Cardiac muscle cell (in vitro differentiated cells and primary cell): ENCODE results near the gene PGLYRP3. TPM values are rescaled to one million over a fixed set of nuclear protein-coding genes. Genes with fewer than 3 reads are reported as not detected.

ENCODE experiments used
- DNase-seq, 2 donors: peaks; one replicate each; pipeline versions ENCODE4 v3.0.0 to v3.0.0-alpha.2; 2010 to 2017; ENCODE audit warnings: low read depth in 1 of 2, low spot score in 1 of 2
- H3K27ac ChIP-seq: fragments of 200-600 bp; sonication (generic); 2 replicates; pipeline ENCODE4 v1.5.1; 2016
- H3K27me3 ChIP-seq: fragments of 200-600 bp; sonication (generic); 2 replicates; pipeline ENCODE4 v1.6.0; 2016; ENCODE audit warnings: control low read depth
- H3K36me3 ChIP-seq: fragments of 200-600 bp; sonication (generic); 2 replicates; pipeline ENCODE4 v1.5.1; 2016; ENCODE audit warnings: control low read depth
- H3K4me1 ChIP-seq: fragments of 200-600 bp; sonication (generic); 2 replicates; pipeline ENCODE4 v1.8.1; 2017; ENCODE audit warnings: low read depth, mild to moderate bottlenecking, mixed run types
- H3K4me3 ChIP-seq: fragments of 200-600 bp; sonication (generic); 2 replicates; pipeline ENCODE4 v1.5.1; 2016; ENCODE audit warnings: mild to moderate bottlenecking
- H3K9me3 ChIP-seq: fragments of 200-600 bp; sonication (generic); 2 replicates; pipeline ENCODE4 v1.5.1; 2017; ENCODE audit warnings: low read depth, mild to moderate bottlenecking, control low read depth
- CTCF ChIP-seq: IDR thresholded peaks from 2 replicates; pipeline ENCODE4 v1.5.1; 2012; ENCODE audit warnings: low read depth, mild to moderate bottlenecking, low read length
- polyA plus RNA-seq: library from polyadenylated mRNA; unstranded; fragments of >200 nt; fragmentation: Nextera tagmentation; extraction: Ambion mirVana; gene quantifications from 2 replicates; pipeline ENCODE4 v1.2.1, GENCODE V29; 2016
- total RNA-seq: library from RNA; depleted of rRNA; stranded (reverse); fragments of >200 nt; gene quantifications from 2 replicates; pipeline ENCODE4 v1.2.3, GENCODE V29; 2016

Gene PGLYRP3
- total and polyA plus RNA-seq, 2 experiments from 2014 or later: not detected

GRCh38 chr1:153251988-153252387, 60.8 kb downstream of the PGLYRP3 start:
- no peak overlapping the region for H3K4me3 ChIP-seq
- no peak for DNase-seq
- no peaks in the 10 kb centered on the region for H3K4me1 ChIP-seq
- H3K27ac ChIP-seq: no peak overlapping the region
- no peaks in the 10 kb centered on the region for H3K27me3 ChIP-seq
- TF ChIP-seq CTCF: no peak
- no peaks in the 10 kb centered on the region for H3K36me3 ChIP-seq
- H3K9me3 ChIP-seq: no peaks in the 10 kb centered on the region

- H3K4me3 ChIP-seq: no peak overlapping the region
- H3K36me3 ChIP-seq: no peaks in the 10 kb centered on the region
- TF ChIP-seq CTCF: no peak
These were observed 61.2 kb downstream of the PGLYRP3 start for GRCh38 chr1:153251562-153251961.

GRCh38 chr1:153251087-153251486, 61.7 kb downstream of the PGLYRP3 start:
- H3K27ac ChIP-seq: no peak overlapping the region
- H3K9me3 ChIP-seq: no peaks in the 10 kb centered on the region
- no peaks in the 10 kb centered on the region for H3K27me3 ChIP-seq
- H3K4me1 ChIP-seq: no peaks in the 10 kb centered on the region
- no peak overlapping the region for H3K4me3 ChIP-seq
- DNase-seq: no peak
- TF ChIP-seq CTCF: no peak
- no peaks in the 10 kb centered on the region for H3K36me3 ChIP-seq

More at GRCh38 chr1:153251562-153251961, 61.2 kb downstream of the PGLYRP3 start:
- H3K4me1 ChIP-seq: no peaks in the 10 kb centered on the region
- no peaks in the 10 kb centered on the region for H3K27me3 ChIP-seq
- no peak for DNase-seq
- no peaks in the 10 kb centered on the region for H3K9me3 ChIP-seq
- H3K27ac ChIP-seq: no peak overlapping the region

GRCh38 chr1:153250166-153250565, 62.6 kb downstream of the PGLYRP3 start:
- no peak for DNase-seq
- Histone ChIP-seq H3K4me3 (no peak overlapping the region), H3K36me3 (no peaks in the 10 kb centered on the region), H3K27me3 (no peaks in the 10 kb centered on the region), H3K9me3 (no peaks in the 10 kb centered on the region), H3K4me1 (no peaks in the 10 kb centered on the region), H3K27ac (no peak overlapping the region)
- TF ChIP-seq CTCF: no peak

- H3K36me3 ChIP-seq: no peaks in the 10 kb centered on the region
- H3K9me3 ChIP-seq: no peaks in the 10 kb centered on the region
- no peak for TF ChIP-seq CTCF
- DNase-seq: no peak
- no peaks in the 10 kb centered on the region for H3K4me1 ChIP-seq
- no peak overlapping the region for H3K27ac ChIP-seq
- H3K27me3 ChIP-seq: no peaks in the 10 kb centered on the region
- H3K4me3 ChIP-seq: no peak overlapping the region
These were observed 64.4 kb downstream of the PGLYRP3 start for GRCh38 chr1:153248176-153248879.

Other genes with a start within 250 kb of the PGLYRP3 start
- not detected in 2 replicates for gene SPRR2B, start 241.3 kb downstream of the PGLYRP3 start, total RNA-seq
- not detected in 2 replicates for gene SPRR2B, start 241.3 kb downstream of the PGLYRP3 start, polyA plus RNA-seq
- not detected in 2 replicates for gene SPRR2E, start 218.4 kb downstream of the PGLYRP3 start, total RNA-seq
- not detected in 2 replicates for gene SPRR2E, start 218.4 kb downstream of the PGLYRP3 start, polyA plus RNA-seq
- 2.9 and 5.1 TPM in 2 replicates for gene SPRR2F, start 199.4 kb downstream of the PGLYRP3 start, total RNA-seq
- 13.9 and 25.7 TPM in 2 replicates for gene SPRR2F, start 199.4 kb downstream of the PGLYRP3 start, polyA plus RNA-seq
- gene SPRR2G, start 162.1 kb downstream of the PGLYRP3 start, total RNA-seq: not detected in 2 replicates
- not detected in 2 replicates for gene SPRR2G, start 162.1 kb downstream of the PGLYRP3 start, polyA plus RNA-seq
- not detected in 2 replicates for gene LELP1, start 109.5 kb downstream of the PGLYRP3 start, total RNA-seq
- gene LELP1, start 109.5 kb downstream of the PGLYRP3 start, polyA plus RNA-seq: not detected in 2 replicates
- gene PRR9, start 95.4 kb downstream of the PGLYRP3 start, total RNA-seq: not detected in 2 replicates
- gene PRR9, start 95.4 kb downstream of the PGLYRP3 start, polyA plus RNA-seq: not detected in 2 replicates
- not detected in 2 replicates for gene LORICRIN, start 53.3 kb downstream of the PGLYRP3 start, total RNA-seq
- 0.19 TPM in 1 of 2 replicates, not detected in the other for gene LORICRIN, start 53.3 kb downstream of the PGLYRP3 start, polyA plus RNA-seq
- not detected in 2 replicates for gene PGLYRP4, start 35.9 kb upstream of the PGLYRP3 start, total RNA-seq
- 0.33 TPM in 1 of 2 replicates, not detected in the other for gene PGLYRP4, start 35.9 kb upstream of the PGLYRP3 start, polyA plus RNA-seq
- 0.74 and 1.3 TPM in 2 replicates for gene S100A9, start 44.9 kb upstream of the PGLYRP3 start, total RNA-seq
- gene S100A9, start 44.9 kb upstream of the PGLYRP3 start, polyA plus RNA-seq: 3.0 TPM in 1 of 2 replicates, not detected in the other
- not detected in 2 replicates for gene S100A12, start 62.7 kb upstream of the PGLYRP3 start, total RNA-seq
- not detected in 2 replicates for gene S100A12, start 62.7 kb upstream of the PGLYRP3 start, polyA plus RNA-seq
- 1.9 TPM in 1 of 2 replicates, not detected in the other for gene S100A8, start 78.1 kb upstream of the PGLYRP3 start, total RNA-seq
- gene S100A8, start 78.1 kb upstream of the PGLYRP3 start, polyA plus RNA-seq: 4.4 and 12.2 TPM in 2 replicates
- gene S100A7A, start 103.6 kb upstream of the PGLYRP3 start, total RNA-seq: not detected in 2 replicates
- gene S100A7A, start 103.6 kb upstream of the PGLYRP3 start, polyA plus RNA-seq: not detected in 2 replicates
- not detected in 2 replicates for gene S100A7, start 147.7 kb upstream of the PGLYRP3 start, total RNA-seq
- not detected in 2 replicates for gene S100A7, start 147.7 kb upstream of the PGLYRP3 start, polyA plus RNA-seq
- gene S100A6, start 223.0 kb upstream of the PGLYRP3 start, total RNA-seq: 13.7 and 23.1 TPM in 2 replicates
- 40.7 and 54.7 TPM in 2 replicates for gene S100A6, start 223.0 kb upstream of the PGLYRP3 start, polyA plus RNA-seq
- gene S100A5, start 228.0 kb upstream of the PGLYRP3 start, total RNA-seq: not detected in 2 replicates
- 0.31 and 0.52 TPM in 2 replicates for gene S100A5, start 228.0 kb upstream of the PGLYRP3 start, polyA plus RNA-seq
- 74.1 and 89.4 TPM in 2 replicates for gene S100A4, start 232.9 kb upstream of the PGLYRP3 start, total RNA-seq
- gene S100A4, start 232.9 kb upstream of the PGLYRP3 start, polyA plus RNA-seq: 129 and 133 TPM in 2 replicates
- gene S100A3, start 236.3 kb upstream of the PGLYRP3 start, total RNA-seq: 1.8 TPM in 1 of 2 replicates, not detected in the other
- 0.42 and 0.86 TPM in 2 replicates for gene S100A3, start 236.3 kb upstream of the PGLYRP3 start, polyA plus RNA-seq